Measurements from ENCODE around the gene RCSD1. TPM values are rescaled to one million over a fixed set of nuclear protein-coding genes. Genes with fewer than 3 reads are reported as not detected.

Gene RCSD1
- total and polyA plus RNA-seq, 2 of the 4 experiments (the other 2 are of a cell fraction), result 0.03 TPM; not detected in 1

- no peak overlapping the region for H3K18ac ChIP-seq (ENCODE audit: low read depth, low read length)
- H3K14ac ChIP-seq (replicated peaks; ENCODE audit: low read depth, low read length), result peak overlapping the region; percentile 76; the same call in 1 of the 2 replicates
- H3K9me3 ChIP-seq (ENCODE audit: control insufficient read depth, insufficient read depth, low read length), result no peaks in the 10 kb centered on the region
- H4K91ac ChIP-seq (ENCODE audit: insufficient read depth, low read depth, low read length), result no peak overlapping the region
- peaks cover 20% of the 10 kb centered on the region for H3K9me1 ChIP-seq (ENCODE audit: insufficient read depth, low read length)
- H3K27me3 ChIP-seq (ENCODE audit: control insufficient read depth, insufficient read depth, low read length), result no peaks in the 10 kb centered on the region
- H3K4me2 ChIP-seq (ENCODE audit: low read depth, low read length), result peak overlapping the region; percentile 92
- DNase-seq (no peak), ATAC-seq (ENCODE audit: low read depth) (no peak)
- intact Hi-C loops (cut with micrococcal nuclease) (loop anchor here (2.0 to 5.0 kb wide), 2 partner anchors 33 to 213 kb away; partner anchors contain the start of genes DCAF6 and MPC2), dilution Hi-C loops (cut with HindIII; ENCODE audit: low sequenced_read_pairs, unreplicated experiment) (no loop called here), in situ Hi-C loops (cut with MboI; ENCODE audit: low sequenced_read_pairs) (loop anchor here (5.0 kb wide), 1 partner anchor 73 kb away; no protein-coding TSS in a partner anchor)
- peak overlapping the region; percentile 78; the same call in 1 of the 2 replicates for H3K23ac ChIP-seq (ENCODE audit: low read depth, low read length)
- H4K5ac ChIP-seq (ENCODE audit: low read depth, low read length), result no peak overlapping the region
- H2BK15ac ChIP-seq (ENCODE audit: low read depth, low read length), result no peak overlapping the region
- no peak overlapping the region for H2AFZ ChIP-seq (replicated peaks; ENCODE audit: low read length, poor library complexity)
- peak overlapping the region; percentile 43; the same call in 1 of the 2 replicates for H2AK5ac ChIP-seq (ENCODE audit: low read depth, low read length)
- TF ChIP-seq NFE2L2 (IDR thresholded peaks at IDR 0.05; ENCODE audit: low read depth, low read length) (no peak), SMC3 (IDR thresholded peaks at IDR 0.05; ENCODE audit: low read depth, low read length) (no peak), MAFK (IDR thresholded peaks at IDR 0.05; ENCODE audit: low read depth, low read length) (no peak), USF2 (IDR thresholded peaks at IDR 0.05; ENCODE audit: low read depth, low read length) (no peak), CHD1 (IDR thresholded peaks at IDR 0.05; ENCODE audit: low read depth, low read length) (no peak), CEBPB (IDR thresholded peaks at IDR 0.05; ENCODE audit: low read depth, low read length) (no peak), POLR2A (IDR thresholded peaks at IDR 0.05; ENCODE audit: low read depth, low read length) (no peak), MXI1 (IDR thresholded peaks at IDR 0.05; ENCODE audit: borderline replicate concordance, low read depth, low read length) (no peak), RCOR1 (IDR thresholded peaks at IDR 0.05; ENCODE audit: insufficient replicate concordance, low read length) (no peak), FOS (IDR thresholded peaks at IDR 0.05; ENCODE audit: low read depth, low read length) (no peak), RAD21 (IDR thresholded peaks at IDR 0.05; ENCODE audit: low read length) (no peak), RFX5 (IDR thresholded peaks at IDR 0.05; ENCODE audit: low read depth, low read length) (no peak), ELK1 (IDR thresholded peaks at IDR 0.05; ENCODE audit: borderline replicate concordance, low read depth, low read length) (no peak)
- TF ChIP-seq, protein P1, sequence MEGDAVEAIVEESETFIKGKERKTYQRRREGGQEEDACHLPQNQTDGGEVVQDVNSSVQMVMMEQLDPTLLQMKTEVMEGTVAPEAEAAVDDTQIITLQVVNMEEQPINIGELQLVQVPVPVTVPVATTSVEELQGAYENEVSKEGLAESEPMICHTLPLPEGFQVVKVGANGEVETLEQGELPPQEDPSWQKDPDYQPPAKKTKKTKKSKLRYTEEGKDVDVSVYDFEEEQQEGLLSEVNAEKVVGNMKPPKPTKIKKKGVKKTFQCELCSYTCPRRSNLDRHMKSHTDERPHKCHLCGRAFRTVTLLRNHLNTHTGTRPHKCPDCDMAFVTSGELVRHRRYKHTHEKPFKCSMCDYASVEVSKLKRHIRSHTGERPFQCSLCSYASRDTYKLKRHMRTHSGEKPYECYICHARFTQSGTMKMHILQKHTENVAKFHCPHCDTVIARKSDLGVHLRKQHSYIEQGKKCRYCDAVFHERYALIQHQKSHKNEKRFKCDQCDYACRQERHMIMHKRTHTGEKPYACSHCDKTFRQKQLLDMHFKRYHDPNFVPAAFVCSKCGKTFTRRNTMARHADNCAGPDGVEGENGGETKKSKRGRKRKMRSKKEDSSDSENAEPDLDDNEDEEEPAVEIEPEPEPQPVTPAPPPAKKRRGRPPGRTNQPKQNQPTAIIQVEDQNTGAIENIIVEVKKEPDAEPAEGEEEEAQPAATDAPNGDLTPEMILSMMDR (conservative IDR thresholded peaks at IDR 0.05; ENCODE audit: low read depth, low read length), result no peak
- BruUV-seq (replicated peaks), result no TSS peak
- H3K27ac ChIP-seq (ENCODE audit: insufficient read depth, low read length), result no peak overlapping the region
- H2BK5ac ChIP-seq (ENCODE audit: low read depth, low read length, poor library complexity, severe bottlenecking), result no peak overlapping the region
- 100% methylated on average over 1 of the region's 2 CpGs; no CpG with 5 or more reads in 1 of the 2 experiments for WGBS, 2 experiments (ENCODE audit: extremely low coverage in 2 of 2, insufficient read length in 1 of 2)
- H3K79me1 ChIP-seq (ENCODE audit: low read depth in 1 of 2, low read length in 2 of 2), result peaks cover 15 to 54% of the 10 kb centered on the region in 2 experiments; a peak in 3 of 4 replicates
- H4K8ac ChIP-seq (ENCODE audit: low read depth in 2 of 2, low read length in 2 of 2), result no peak overlapping the region
- H2BK120ac ChIP-seq (ENCODE audit: low read depth, low read length), result no peak overlapping the region
- peak overlapping the region; percentile 19; the same call in 1 of the 2 replicates for H3K4ac ChIP-seq (ENCODE audit: low read depth, low read length)
- H3K56ac ChIP-seq (ENCODE audit: extremely low read depth, insufficient read depth, low read length), result no peak overlapping the region
- H3K4me1 ChIP-seq (ENCODE audit: control insufficient read depth, insufficient read depth, low read length), result peaks cover 10% of the 10 kb centered on the region
- no peak overlapping the region for H2BK20ac ChIP-seq (ENCODE audit: low read depth, low read length)
- H3K36me3 ChIP-seq (ENCODE audit: control insufficient read depth, insufficient read depth, low read length), result no peaks in the 10 kb centered on the region; the same call in 1 of the 2 replicates
- H4K20me1 ChIP-seq (ENCODE audit: insufficient read depth, low read length), result peaks cover 56% of the 10 kb centered on the region
- H2AK9ac ChIP-seq (replicated peaks; ENCODE audit: low read depth, low read length, poor library complexity), result no peak overlapping the region
- ChIA-PET POLR2A (ENCODE audit: unreplicated experiment) (no interaction called here), CTCF (interaction anchor here (0.6 to 1.2 kb wide), 3 partner anchors 74 to 358 kb away, joined by 4 read pairs; no protein-coding TSS in a partner anchor)
- H3K9ac ChIP-seq (ENCODE audit: low read depth, low read length), result no peak overlapping the region; the same call in 1 of the 2 replicates
- H3K4me3 ChIP-seq (ENCODE audit: insufficient read depth, low read depth, low read length), result peak overlapping the region; percentile 89; the same call in 1 of the 2 replicates
These were observed 93.8 kb downstream of the RCSD1 start for GRCh38 chr1:167723707-167724323.

Measured in IMR-90 (cell line).